Adrenal gland (tissue), 5 donors: ENCODE data around the gene WDR35.

Experiments used
- POLR2A ChIP-seq, 2 donors: fragments of 450-650 bp; IDR thresholded peaks; one replicate each; pipeline ENCODE4 v1.6.1; 2017; ENCODE audit warnings: antibody characterized with exemption in 2 of 2, mild to moderate bottlenecking in 2 of 2, moderate library complexity in 1 of 2
- TF ChIP-seq, protein P1 (sequence below), 6 experiments: fragments of 450-650 bp in 4 of 6; fragments of 200-600 bp in 2 of 6; sonication (generic) in 1 of 6; IDR thresholded peaks; 1 replicate in 5 of 6; 2 replicates in 1 of 6; pipeline versions ENCODE4 v1.5.1 to v1.8.0; 2016 to 2021; ENCODE audit warnings: antibody characterized with exemption in 6 of 6, mild to moderate bottlenecking in 2 of 6, moderate library complexity in 1 of 6
- donor health status: DM: no; HTN: no; CAD: no.

DNA sequence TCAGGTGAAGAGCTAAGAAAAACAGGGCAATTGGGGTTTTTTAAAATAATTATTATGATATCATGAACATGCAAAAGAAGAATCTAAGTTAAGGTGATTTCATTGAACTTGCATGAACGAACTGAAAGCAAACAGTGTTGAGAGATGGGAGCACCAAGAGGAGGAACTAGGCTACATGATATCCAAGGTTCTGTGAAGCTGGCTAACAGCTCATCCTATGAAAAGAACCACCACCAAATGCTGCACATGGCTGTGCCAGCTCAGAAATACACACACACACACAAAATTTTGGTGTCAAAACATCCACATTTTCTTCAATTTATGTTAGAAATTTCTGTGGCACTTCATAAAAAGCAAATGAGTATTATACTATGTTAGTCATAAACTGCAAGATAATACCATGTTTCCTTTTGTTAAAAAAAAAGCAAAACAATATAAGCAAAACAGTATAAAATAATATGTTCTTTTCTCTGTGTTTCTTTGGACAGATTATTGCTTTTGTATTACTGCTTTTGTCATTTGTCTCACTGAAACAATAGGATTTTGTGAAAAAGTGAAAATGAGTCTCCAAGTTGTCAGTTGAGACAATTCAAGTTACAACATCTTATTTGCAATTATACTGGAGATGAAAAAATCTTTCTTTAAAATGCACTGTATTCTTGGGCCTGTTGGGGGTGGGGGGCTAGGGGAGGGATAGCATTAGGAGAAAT, 75.5 kb downstream of the WDR35 start:
- TF ChIP-seq, protein P1, sequence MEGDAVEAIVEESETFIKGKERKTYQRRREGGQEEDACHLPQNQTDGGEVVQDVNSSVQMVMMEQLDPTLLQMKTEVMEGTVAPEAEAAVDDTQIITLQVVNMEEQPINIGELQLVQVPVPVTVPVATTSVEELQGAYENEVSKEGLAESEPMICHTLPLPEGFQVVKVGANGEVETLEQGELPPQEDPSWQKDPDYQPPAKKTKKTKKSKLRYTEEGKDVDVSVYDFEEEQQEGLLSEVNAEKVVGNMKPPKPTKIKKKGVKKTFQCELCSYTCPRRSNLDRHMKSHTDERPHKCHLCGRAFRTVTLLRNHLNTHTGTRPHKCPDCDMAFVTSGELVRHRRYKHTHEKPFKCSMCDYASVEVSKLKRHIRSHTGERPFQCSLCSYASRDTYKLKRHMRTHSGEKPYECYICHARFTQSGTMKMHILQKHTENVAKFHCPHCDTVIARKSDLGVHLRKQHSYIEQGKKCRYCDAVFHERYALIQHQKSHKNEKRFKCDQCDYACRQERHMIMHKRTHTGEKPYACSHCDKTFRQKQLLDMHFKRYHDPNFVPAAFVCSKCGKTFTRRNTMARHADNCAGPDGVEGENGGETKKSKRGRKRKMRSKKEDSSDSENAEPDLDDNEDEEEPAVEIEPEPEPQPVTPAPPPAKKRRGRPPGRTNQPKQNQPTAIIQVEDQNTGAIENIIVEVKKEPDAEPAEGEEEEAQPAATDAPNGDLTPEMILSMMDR (IDR thresholded peaks at IDR 0.05) = no peak
- TF ChIP-seq POLR2A (IDR thresholded peaks at IDR 0.05) = no peak
